GM10266 (cell line): ENCODE results near the gene RPL23.

Experiments used
- DNase-seq: peaks from one replicate; pipeline ENCODE4 v3.0.0; 2012; ENCODE audit errors: extremely low spot score
- TF ChIP-seq, protein P1 (sequence below): IDR thresholded peaks from 2 replicates; pipeline ENCODE4 v1.5.1; 2012; ENCODE audit warnings: mild to moderate bottlenecking, low read depth; ENCODE audit not compliant: control insufficient read depth, insufficient read depth; ENCODE audit errors: missing control alignments

The RPL23 gene

DNA sequence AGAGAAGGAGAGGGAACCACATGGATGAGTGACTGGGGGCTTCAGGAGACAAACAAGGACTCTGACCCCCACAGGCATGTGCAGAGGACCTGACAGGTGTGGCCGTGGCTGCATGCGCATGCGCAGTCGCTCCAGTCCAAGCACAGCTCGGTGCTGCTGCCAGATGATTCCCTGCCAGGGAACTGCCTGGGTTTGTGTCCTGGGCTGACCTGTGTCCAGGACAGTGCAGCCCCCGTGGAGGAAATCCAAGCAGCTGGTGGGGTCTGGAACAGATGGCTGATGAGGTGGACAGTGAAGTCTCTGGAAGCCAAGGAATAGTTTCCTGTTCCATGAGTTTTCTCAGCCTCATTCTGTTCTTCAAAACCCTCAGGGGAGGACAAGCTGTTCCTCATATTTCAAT, 43.7 kb upstream of the RPL23 start:
- TF ChIP-seq, protein P1, sequence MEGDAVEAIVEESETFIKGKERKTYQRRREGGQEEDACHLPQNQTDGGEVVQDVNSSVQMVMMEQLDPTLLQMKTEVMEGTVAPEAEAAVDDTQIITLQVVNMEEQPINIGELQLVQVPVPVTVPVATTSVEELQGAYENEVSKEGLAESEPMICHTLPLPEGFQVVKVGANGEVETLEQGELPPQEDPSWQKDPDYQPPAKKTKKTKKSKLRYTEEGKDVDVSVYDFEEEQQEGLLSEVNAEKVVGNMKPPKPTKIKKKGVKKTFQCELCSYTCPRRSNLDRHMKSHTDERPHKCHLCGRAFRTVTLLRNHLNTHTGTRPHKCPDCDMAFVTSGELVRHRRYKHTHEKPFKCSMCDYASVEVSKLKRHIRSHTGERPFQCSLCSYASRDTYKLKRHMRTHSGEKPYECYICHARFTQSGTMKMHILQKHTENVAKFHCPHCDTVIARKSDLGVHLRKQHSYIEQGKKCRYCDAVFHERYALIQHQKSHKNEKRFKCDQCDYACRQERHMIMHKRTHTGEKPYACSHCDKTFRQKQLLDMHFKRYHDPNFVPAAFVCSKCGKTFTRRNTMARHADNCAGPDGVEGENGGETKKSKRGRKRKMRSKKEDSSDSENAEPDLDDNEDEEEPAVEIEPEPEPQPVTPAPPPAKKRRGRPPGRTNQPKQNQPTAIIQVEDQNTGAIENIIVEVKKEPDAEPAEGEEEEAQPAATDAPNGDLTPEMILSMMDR = no peak
- DNase-seq = no peak

DNA sequence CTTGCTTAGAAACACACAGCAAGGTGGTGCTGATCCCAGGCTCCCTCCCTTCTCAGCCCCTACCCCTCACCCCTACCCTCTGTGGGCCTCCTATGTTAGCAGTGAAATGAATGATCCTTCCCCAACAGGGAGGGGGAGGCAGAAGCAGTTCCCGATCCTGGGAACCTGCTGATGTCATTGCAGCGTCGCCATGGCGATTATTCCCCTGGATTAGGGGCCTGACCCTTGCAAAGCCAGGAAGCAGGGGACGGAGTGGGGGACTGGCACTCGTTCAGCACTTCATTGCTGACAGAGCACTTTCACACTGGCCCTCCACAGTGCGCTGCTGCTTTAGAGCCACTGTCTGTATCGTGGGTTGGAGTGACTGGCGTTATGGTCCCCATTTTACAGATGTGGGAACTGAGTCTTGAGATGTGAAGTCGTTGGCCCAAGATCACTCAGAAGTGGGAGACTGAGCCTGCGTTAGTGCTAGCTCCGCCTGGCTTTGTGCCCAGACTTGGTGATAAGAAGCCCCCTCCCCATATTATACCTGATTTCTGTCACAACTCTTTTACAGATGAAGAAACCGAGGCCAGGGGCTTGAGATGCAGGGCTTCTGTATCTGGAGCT, 42.9 kb upstream of the RPL23 start:
- DNase-seq = no peak
- TF ChIP-seq, protein P1 = no peak

DNA sequence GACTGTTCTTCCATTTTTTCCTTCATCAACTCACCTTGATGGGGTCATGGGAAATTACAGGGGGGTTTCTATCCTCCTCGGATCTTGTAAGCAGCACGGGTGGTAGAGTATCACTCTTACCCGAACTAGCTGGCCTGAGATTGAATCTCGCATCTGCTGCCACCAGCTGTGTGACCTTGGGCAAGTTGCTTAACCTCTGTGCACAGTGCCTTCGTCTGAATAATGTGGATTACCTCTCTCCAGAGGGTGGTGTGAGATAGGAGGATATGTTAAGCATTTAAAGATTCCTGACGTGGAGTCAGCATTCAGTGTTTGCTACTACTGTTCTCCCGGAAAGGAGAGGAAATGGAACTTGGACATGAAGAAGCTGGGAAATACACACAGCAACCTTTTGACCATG, 40.8 kb upstream of the RPL23 start:
- TF ChIP-seq, protein P1 = no peak
- no peak for DNase-seq

DNA sequence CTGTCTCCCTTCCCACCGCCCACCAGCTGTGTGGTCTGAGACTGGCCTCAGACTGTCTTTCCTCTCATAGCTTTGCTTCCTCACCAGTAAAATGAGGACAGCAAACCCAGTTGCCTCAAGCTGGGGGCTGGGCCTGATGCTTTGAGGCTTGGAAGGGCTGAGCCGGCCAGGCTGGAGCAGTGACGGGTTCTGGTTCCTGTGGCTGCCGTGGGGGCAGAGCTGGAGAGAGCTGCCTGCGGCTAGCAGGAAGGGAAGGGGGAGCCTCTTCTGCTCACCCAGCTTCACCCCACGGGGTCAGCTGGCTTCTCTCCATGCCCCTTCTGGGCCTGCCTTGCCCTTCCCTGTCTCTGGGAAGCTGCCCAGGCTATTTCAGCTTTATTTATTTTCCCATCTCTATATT, 40.1 kb upstream of the RPL23 start:
- TF ChIP-seq, protein P1 = no peak
- no peak for DNase-seq

DNA sequence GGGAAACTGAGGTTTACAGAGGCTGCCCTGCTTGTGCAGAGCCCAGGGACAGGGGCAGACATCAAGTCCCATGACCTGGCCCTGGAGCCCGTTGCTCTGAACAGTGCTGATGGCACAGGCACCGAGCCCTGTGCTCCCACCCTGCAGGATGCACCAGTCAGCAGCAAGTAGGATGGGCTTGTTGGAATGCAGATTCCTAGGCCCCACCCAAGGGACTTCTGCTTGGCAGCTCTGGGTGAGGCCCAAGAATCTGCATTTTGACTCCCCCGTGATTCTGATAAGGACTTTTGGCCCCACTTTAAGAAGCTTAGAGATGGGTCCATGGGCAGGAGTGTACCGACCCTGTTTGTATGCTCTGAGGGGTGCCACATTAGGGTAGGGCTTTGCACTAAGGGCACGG, 39.6 kb upstream of the RPL23 start:
- no peak for DNase-seq
- TF ChIP-seq, protein P1 = no peak

DNA sequence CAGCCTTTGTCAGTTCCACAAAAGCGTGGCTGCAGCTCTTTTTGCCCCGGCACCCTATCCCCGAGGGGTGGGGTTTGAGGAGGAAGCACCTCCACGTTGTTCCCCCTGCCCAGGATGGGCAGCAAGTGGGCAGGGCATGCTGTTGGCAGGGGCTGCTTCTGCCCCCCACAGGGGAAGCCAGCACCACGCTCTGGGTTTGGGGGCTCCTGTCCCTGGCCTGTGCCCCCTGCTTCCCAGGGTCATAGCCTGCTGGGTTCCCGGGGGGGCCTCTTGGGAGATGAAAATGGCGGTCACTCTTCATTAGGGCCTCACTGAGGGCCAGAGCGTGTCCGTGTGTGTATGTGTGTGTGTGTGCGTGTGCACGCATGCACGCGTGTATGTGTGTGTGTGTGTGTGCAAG, 39.1 kb upstream of the RPL23 start:
- DNase-seq = no peak
- TF ChIP-seq, protein P1 = no peak

DNA sequence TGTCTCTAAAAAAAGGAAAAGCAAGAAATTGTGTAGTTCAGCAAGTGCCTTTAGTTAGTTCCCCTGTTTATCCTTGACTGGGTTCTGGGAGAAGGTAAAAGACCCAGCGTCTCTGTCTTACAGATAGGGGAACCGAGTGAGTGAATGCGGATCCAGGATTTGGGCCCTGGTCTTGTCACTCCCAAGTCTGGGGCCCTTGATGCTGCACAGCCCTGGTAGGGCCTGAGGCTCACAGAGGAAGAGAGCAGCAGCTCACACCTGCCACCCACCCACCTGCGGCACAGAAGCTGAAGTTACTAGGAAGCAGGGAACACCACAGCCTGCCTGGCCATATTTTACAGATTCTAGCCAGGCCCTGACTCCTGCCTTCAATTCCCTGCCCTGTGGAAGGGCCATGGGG, 38.6 kb upstream of the RPL23 start:
- TF ChIP-seq, protein P1 = no peak
- DNase-seq = no peak
